ENCODE data around the gene RPH3AL.

- TF ChIP-seq CTCF (conservative IDR thresholded peaks at IDR 0.05; ENCODE audit: low read depth, low read length), result no peak
- no peak for TF ChIP-seq EZH2 (IDR thresholded peaks at IDR 0.05; ENCODE audit: low read length, unreplicated experiment)
Observed at GRCh38 chr17:180381-181244, 172.0 kb downstream of the RPH3AL start.

All from PC-3 (cell line).